NT2/D1 (cell line): ENCODE data around the gene CYP2S1.
"Not testable (repeated sequence)": the region's sequence is repeated elsewhere in the genome, so short reads cannot be mapped to it uniquely, and the experiment has no call there.

Experiments used
- DNase-seq: peaks from one replicate; pipeline ENCODE4 v3.0.0-alpha.2; 2011; ENCODE audit warnings: low read depth, low spot score
- H3K27me3 ChIP-seq: 2 replicates; pipeline ENCODE4 v1.6.0; 2011; ENCODE audit warnings: mild to moderate bottlenecking; ENCODE audit not compliant: insufficient read length, insufficient read depth
- H3K36me3 ChIP-seq: 2 replicates; pipeline ENCODE4 v1.6.1; 2011; ENCODE audit warnings: mild to moderate bottlenecking, low read length, mixed read lengths; ENCODE audit not compliant: insufficient read depth, insufficient read length
- H3K4me1 ChIP-seq: 2 replicates; pipeline ENCODE4 v1.5.1; 2011; ENCODE audit not compliant: insufficient read depth, insufficient read length
- H3K4me3 ChIP-seq: 2 replicates; pipeline ENCODE4 v1.5.1; 2011; ENCODE audit warnings: low read depth; ENCODE audit not compliant: insufficient read length
- H3K9ac ChIP-seq: 2 replicates; pipeline ENCODE4 v1.6.0; 2011; ENCODE audit warnings: low read depth; ENCODE audit not compliant: insufficient read length
- H3K9me3 ChIP-seq: 2 replicates; pipeline ENCODE4 v1.5.1; 2011; ENCODE audit warnings: mild to moderate bottlenecking, low read length; ENCODE audit not compliant: insufficient read depth
- SUZ12 ChIP-seq: IDR thresholded peaks from 2 replicates; pipeline ENCODE4 v1.6.1; 2011; ENCODE audit not compliant: insufficient read length, insufficient read depth; ENCODE audit errors: extremely low read depth
- YY1 ChIP-seq: IDR thresholded peaks from 2 replicates; pipeline ENCODE4 v1.6.1; 2011; ENCODE audit not compliant: insufficient read length, insufficient read depth
- ZNF274 ChIP-seq: IDR thresholded peaks from 2 replicates; pipeline ENCODE4 v1.6.1; 2011; ENCODE audit warnings: mild to moderate bottlenecking, low read depth, low read length

Gene CYP2S1

DNA sequence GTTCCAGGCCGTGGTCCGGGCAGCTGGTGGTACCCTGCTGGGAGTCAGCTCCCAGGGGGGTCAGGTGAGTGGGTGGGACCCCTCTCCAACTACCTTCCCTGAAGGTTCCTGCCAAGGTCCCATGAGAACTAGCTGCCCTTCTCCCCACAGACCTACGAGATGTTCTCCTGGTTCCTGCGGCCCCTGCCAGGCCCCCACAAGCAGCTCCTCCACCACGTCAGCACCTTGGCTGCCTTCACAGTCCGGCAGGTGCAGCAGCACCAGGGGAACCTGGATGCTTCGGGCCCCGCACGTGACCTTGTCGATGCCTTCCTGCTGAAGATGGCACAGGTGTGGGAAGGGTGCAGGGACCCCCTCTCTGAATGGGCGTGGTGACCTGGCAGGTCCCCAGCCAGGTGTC, 5.5 kb downstream of the CYP2S1 start:
- Histone ChIP-seq H3K27me3 (no peaks in the 10 kb centered on the region), H3K36me3 (peaks cover 57% of the 10 kb centered on the region), H3K4me3 (no peak overlapping the region), H3K9me3 (no peaks in the 10 kb centered on the region), H3K9ac (no peak overlapping the region), H3K4me1 (peaks cover 10% of the 10 kb centered on the region)
- no peak for DNase-seq
- TF ChIP-seq SUZ12, result no peak
- no peak for TF ChIP-seq ZNF274
- no peak for TF ChIP-seq YY1

DNA sequence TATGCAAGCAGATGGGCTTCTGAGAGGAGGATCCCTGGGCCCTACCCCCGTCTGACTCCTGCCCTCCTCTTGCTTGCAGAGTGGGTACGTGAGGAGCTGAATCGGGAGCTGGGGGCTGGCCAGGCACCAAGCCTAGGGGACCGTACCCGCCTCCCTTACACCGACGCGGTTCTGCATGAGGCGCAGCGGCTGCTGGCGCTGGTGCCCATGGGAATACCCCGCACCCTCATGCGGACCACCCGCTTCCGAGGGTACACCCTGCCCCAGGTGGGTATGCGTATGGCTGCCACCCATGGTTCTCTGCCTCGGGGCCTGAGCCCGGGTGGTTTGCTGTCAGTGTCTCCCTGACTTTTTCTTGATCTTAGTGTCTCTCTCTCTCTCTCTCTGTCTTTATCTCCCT, 10.4 kb downstream of the CYP2S1 start:
- Histone ChIP-seq H3K4me3 (no peak overlapping the region), H3K9ac (peak overlapping the region; percentile 10), H3K36me3 (peaks cover 59% of the 10 kb centered on the region), H3K27me3 (no peaks in the 10 kb centered on the region), H3K4me1 (no peaks in the 10 kb centered on the region), H3K9me3 (no peaks in the 10 kb centered on the region)
- DNase-seq, result no peak
- no peak for TF ChIP-seq YY1

DNA sequence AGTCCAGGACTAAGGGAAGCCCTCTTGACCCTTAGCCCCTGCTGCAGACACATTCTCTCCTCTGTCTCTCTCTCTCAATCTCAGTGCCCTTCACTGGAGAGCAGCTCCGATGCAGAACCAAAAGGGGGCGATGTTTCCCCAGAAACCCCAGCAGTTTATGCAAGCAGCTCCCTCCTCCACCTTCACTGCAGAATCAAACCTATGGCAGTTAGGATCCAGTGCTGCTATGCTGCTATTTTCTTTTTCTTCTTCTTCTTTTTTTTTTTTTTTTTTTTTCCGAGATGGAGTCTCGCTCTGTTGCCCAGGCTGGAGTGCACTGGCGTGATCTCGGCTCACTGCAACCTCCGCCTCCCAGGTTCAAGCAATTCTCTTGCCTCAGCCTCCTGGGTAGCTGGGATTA, 11.3 kb downstream of the CYP2S1 start:
- not testable (repeated sequence) for H3K27me3 ChIP-seq, H3K9me3 ChIP-seq, H3K4me1 ChIP-seq, H3K4me3 ChIP-seq, H3K9ac ChIP-seq, DNase-seq
- peaks cover 52% of the 10 kb centered on the region for H3K36me3 ChIP-seq

DNA sequence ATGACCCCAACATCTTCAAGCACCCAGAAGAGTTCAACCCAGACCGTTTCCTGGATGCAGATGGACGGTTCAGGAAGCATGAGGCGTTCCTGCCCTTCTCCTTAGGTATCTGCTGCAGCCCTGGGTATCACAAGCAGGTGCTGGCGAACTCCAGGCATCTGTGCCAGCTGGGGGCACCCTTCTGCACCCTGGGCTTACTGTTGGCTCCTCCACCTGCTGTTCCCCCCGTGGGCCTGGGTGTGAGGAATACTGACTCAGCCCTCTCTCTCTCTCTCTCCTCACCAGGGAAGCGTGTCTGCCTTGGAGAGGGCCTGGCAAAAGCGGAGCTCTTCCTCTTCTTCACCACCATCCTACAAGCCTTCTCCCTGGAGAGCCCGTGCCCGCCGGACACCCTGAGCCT, 13.0 kb downstream of the CYP2S1 start:
- no peak for TF ChIP-seq SUZ12
- no peak for TF ChIP-seq ZNF274
- no peak for TF ChIP-seq YY1
- Histone ChIP-seq H3K4me1 (no peaks in the 10 kb centered on the region), H3K27me3 (no peaks in the 10 kb centered on the region), H3K4me3 (no peak overlapping the region), H3K9me3 (no peaks in the 10 kb centered on the region), H3K36me3 (peaks cover 45% of the 10 kb centered on the region), H3K9ac (no peak overlapping the region)
- DNase-seq, result no peak

DNA sequence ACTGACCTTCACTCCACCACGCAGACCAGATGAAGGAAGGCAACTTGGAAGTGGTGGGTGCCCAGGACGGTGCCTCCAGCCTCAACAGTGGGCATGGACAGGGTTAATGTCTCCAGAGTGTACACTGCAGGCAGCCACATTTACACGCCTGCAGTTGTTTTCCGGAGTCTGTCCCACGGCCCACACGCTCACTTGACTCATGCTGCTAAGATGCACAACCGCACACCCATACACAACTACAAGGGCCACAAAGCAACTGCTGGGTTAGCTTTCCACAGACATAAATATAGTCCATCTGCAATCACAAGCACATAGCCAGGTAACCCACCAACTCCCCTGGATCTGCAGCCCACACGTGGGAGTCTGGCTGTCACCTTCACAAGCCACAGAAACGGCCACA, 13.4 kb downstream of the CYP2S1 start:
- Histone ChIP-seq H3K36me3 (peaks cover 41% of the 10 kb centered on the region), H3K9me3 (no peaks in the 10 kb centered on the region), H3K4me1 (no peaks in the 10 kb centered on the region), H3K27me3 (no peaks in the 10 kb centered on the region), H3K4me3 (no peak overlapping the region), H3K9ac (no peak overlapping the region)
- TF ChIP-seq ZNF274, result no peak
- TF ChIP-seq YY1, result no peak
- DNase-seq, result no peak

DNA sequence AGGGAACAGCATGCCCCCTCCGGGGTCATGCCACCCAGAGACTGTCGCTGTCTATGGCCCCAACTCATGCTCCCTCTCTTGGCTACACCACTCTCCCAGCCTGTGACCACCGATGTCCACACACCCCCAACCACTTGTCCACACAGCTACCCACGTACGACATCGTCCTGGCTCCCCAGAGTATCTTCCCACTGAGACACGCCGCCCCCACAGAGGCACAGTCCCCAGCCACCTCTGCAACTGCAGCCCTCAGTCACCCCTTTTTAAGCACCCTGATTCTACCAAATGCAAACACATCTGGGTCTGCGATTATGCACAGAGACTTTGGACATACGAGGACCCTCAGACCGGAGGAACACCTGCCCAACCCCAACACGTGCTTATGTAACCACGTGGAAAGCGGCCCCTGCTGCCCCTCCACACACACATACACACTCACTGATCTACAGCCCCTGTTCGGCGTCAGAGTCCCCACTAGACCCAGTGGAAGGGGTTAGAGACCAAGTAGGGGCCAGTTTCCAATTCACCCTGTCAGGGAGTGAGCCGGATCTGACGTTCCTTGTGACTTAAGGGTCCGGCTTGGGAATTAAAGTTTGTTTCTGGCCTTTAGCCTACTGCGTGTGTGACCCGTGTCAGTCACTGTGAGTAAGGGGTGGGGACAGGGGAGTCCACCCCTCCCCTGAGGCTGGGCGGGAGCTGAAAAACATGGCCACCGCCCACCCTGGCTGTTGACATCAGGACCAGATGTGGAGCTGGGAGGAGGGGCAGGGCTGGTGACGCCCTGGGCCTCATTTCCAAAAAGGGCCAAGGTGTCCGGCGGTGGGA, 14.1 kb downstream of the CYP2S1 start:
- TF ChIP-seq SUZ12 (no peak), ZNF274 (no peak), YY1 (no peak)
- Histone ChIP-seq H3K4me3 (no peak overlapping the region), H3K27me3 (no peaks in the 10 kb centered on the region), H3K36me3 (peaks cover 36% of the 10 kb centered on the region), H3K9ac (no peak overlapping the region), H3K9me3 (no peaks in the 10 kb centered on the region), H3K4me1 (no peaks in the 10 kb centered on the region)
- no peak for DNase-seq

DNA sequence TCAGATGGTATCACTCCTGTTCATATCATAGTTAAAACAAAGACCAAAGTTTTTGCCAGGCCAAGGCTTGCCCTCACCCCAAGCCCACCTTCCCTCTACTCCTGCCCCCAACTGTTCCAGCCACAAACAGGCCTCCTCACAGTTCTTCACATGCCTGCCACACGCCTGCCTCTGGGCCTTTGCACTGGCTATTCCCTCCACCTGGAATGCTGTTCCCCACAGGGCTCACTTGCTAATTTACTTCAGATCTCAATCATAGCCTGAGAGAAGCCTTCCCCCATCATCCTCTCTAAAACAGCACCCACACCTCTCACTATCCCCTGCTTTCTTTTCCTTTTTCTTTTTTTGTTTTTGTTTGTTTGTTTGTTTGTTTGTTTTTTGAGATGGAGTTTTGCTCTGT, 21.1 kb downstream of the CYP2S1 start:
- no peaks in the 10 kb centered on the region for H3K36me3 ChIP-seq
- no peak overlapping the region for H3K4me3 ChIP-seq
- H3K4me1 ChIP-seq, result peaks cover 4% of the 10 kb centered on the region
- DNase-seq, result no peak
- H3K27me3 ChIP-seq, result no peaks in the 10 kb centered on the region
- H3K9me3 ChIP-seq, result no peaks in the 10 kb centered on the region
- TF ChIP-seq SUZ12, result no peak
- no peak overlapping the region for H3K9ac ChIP-seq

DNA sequence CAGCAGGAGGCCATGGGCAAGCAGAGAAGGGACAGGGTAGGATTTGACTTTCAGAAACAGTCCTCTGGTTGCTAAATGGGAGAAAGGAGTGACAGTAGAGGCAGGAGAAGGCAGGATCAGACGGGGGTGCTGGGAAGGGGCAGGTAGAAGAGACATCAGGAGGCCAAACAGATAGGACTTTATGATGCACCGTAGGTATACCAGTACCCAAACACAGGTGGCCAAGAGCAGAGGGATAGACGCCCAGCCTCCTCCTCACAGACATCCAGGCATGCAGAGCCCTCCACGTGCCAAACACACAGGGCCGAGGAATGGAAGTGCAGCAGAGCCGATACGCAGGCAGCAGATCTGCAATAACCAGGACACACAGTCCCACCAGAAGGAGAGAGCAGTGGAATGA, 24.7 kb downstream of the CYP2S1 start:
- no peak overlapping the region for H3K9ac ChIP-seq
- peaks cover 25% of the 10 kb centered on the region for H3K36me3 ChIP-seq
- peaks cover 10% of the 10 kb centered on the region for H3K4me1 ChIP-seq
- no peak overlapping the region for H3K4me3 ChIP-seq
- H3K27me3 ChIP-seq, result no peaks in the 10 kb centered on the region
- no peaks in the 10 kb centered on the region for H3K9me3 ChIP-seq
- no peak for DNase-seq
- TF ChIP-seq SUZ12, result no peak
- TF ChIP-seq ZNF274, result no peak
- no peak for TF ChIP-seq YY1
